Upper lobe of left lung (tissue), 6 donors: ENCODE measurements around the gene DCDC2B. TPM values are rescaled to one million over a fixed set of nuclear protein-coding genes. Genes with fewer than 3 reads are reported as not detected.

Experiments used
- ATAC-seq, 2 donors: fragments of 200-7000 bp; cut with Tn5 transposase; one replicate each; pipeline ENCODE4 v1.9.1; 2022; ENCODE audit warnings: mild to moderate bottlenecking in 2 of 2, moderate library complexity in 2 of 2; ENCODE audit not compliant: low FRiP score in 2 of 2
- DNase-seq, 2 donors: peaks; one replicate each; pipeline ENCODE4 v3.0.0-alpha.2; 2019 to 2020
- H3K27ac ChIP-seq, 4 donors: fragments of 200-600 bp; sonication (generic); one replicate each; pipeline ENCODE4 v1.5.1; 2016 to 2019
- H3K27me3 ChIP-seq, 4 donors: fragments of 200-600 bp; sonication (generic); one replicate each; pipeline ENCODE4 v1.5.1; 2017 to 2019
- H3K36me3 ChIP-seq, 4 donors: fragments of 200-600 bp; sonication (generic); one replicate each; pipeline ENCODE4 v1.5.1; 2016 to 2019
- H3K4me1 ChIP-seq, 4 donors: fragments of 200-600 bp; sonication (generic); one replicate each; pipeline ENCODE4 v1.5.1; 2018 to 2019
- H3K4me3 ChIP-seq, 4 donors: fragments of 200-600 bp; sonication (generic); one replicate each; pipeline ENCODE4 v1.5.1; 2017 to 2019; ENCODE audit warnings: mild to moderate bottlenecking in 2 of 4, moderate library complexity in 1 of 4
- H3K9me3 ChIP-seq, 4 donors: fragments of 200-600 bp; sonication (generic); one replicate each; pipeline ENCODE4 v1.5.1; 2018 to 2019
- CTCF ChIP-seq, 6 experiments: fragments of 450-650 bp in 4 of 6; fragments of 200-600 bp in 2 of 6; sonication (generic) in 2 of 6; IDR thresholded peaks; one replicate each; pipeline ENCODE4 v1.5.1; 2016 to 2019; ENCODE audit warnings: antibody characterized with exemption in 6 of 6
- EP300 ChIP-seq, 4 donors: sonication (generic); formaldehyde crosslinking; IDR thresholded peaks; one replicate each; pipeline ENCODE4 v1.5.1; 2017; ENCODE audit warnings: antibody characterized with exemption in 4 of 4, control low read depth in 2 of 4
- POLR2A ChIP-seq, 4 donors: fragments of 450-650 bp; IDR thresholded peaks; one replicate each; pipeline ENCODE4 v1.5.1; 2016 to 2017; ENCODE audit warnings: antibody characterized with exemption in 4 of 4, mild to moderate bottlenecking in 2 of 4
- POLR2AphosphoS5 ChIP-seq, 2 donors: sonication (generic); formaldehyde crosslinking; IDR thresholded peaks; one replicate each; pipeline ENCODE4 v1.5.1; 2017; ENCODE audit warnings: antibody characterized with exemption in 2 of 2
- WGBS, 2 donors: methylation state at CpG; one replicate each; pipeline ENCODE4 v1.1.5; 2017 to 2018; 5-methylcytosine and 5-hydroxymethylcytosine counted together
- total RNA-seq, 6 donors: library from RNA; depleted of rRNA in 4 of 6; stranded (reverse); fragments of >200 nt in 4 of 6; gene quantifications; one replicate each; pipeline versions ENCODE4 v1.1.0 to v1.2.1, GENCODE V29; 2016 to 2021
- donor health status: DM: no; HTN: no; CAD: no; lungs with moderate emphysema.
- donor health status: DM: no; HTN: yes; CAD: no; lungs with severe emphysema.

Gene DCDC2B
- total RNA-seq, 6 donors from 2014 or later = 0.11 to 11.4 (median 4.5) TPM

- ATAC-seq = no peak
- Histone ChIP-seq H3K36me3 (peaks cover 24 to 81% (median 59%) of the 10 kb centered on the region in 4 donors), H3K27me3 (no peaks in the 10 kb centered on the region), H3K4me1 (peaks cover 28 to 48% (median 37%) of the 10 kb centered on the region in 4 donors), H3K4me3 (no peak overlapping the region), H3K9me3 (no peaks in the 10 kb centered on the region), H3K27ac (no peak overlapping the region)
- TF ChIP-seq CTCF (IDR thresholded peaks at IDR 0.05) (no peak), POLR2A (IDR thresholded peaks at IDR 0.05) (no peak), EP300 (IDR thresholded peaks at IDR 0.05) (no peak), POLR2AphosphoS5 (IDR thresholded peaks at IDR 0.05) (no peak)
- DNase-seq = no peak
Observed at GRCh38 chr1:32184650-32185049, 24.2 kb upstream of the DCDC2B start.

GRCh38 chr1:32186077-32186476 is 22.8 kb upstream of the DCDC2B start:
- Histone ChIP-seq H3K27me3 (no peaks in the 10 kb centered on the region), H3K4me3 (no peak overlapping the region), H3K27ac (no peak overlapping the region), H3K4me1 (peaks cover 21 to 36% (median 30%) of the 10 kb centered on the region in 4 donors), H3K36me3 (peaks cover 39 to 95% (median 73%) of the 10 kb centered on the region in 4 donors), H3K9me3 (no peaks in the 10 kb centered on the region)
- no peak for TF ChIP-seq POLR2AphosphoS5 (IDR thresholded peaks at IDR 0.05)
- WGBS, 2 donors = 88 to 98% methylated on average over 2 of the region's 2 CpGs
- DNase-seq (no peak), ATAC-seq (no peak)

GRCh38 chr1:32186491-32186890 is 22.4 kb upstream of the DCDC2B start:
- no peak overlapping the region for H3K27ac ChIP-seq
- no peak for ATAC-seq
- no peak for DNase-seq
- H3K36me3 ChIP-seq = peaks cover 43 to 95% (median 76%) of the 10 kb centered on the region in 4 donors
- H3K4me3 ChIP-seq = no peak overlapping the region
- 90 to 91% methylated on average over 2 of the region's 2 CpGs for WGBS, 2 donors
- peaks cover 17 to 32% (median 26%) of the 10 kb centered on the region in 4 donors for H3K4me1 ChIP-seq
- H3K27me3 ChIP-seq = no peaks in the 10 kb centered on the region
- TF ChIP-seq POLR2A (IDR thresholded peaks at IDR 0.05) (no peak), POLR2AphosphoS5 (IDR thresholded peaks at IDR 0.05) (no peak), CTCF (IDR thresholded peaks at IDR 0.05) (no peak), EP300 (IDR thresholded peaks at IDR 0.05) (no peak)
- no peaks in the 10 kb centered on the region for H3K9me3 ChIP-seq

GRCh38 chr1:32187850-32188249 is 21.0 kb upstream of the DCDC2B start:
- no peak overlapping the region for H3K27ac ChIP-seq
- WGBS, 2 donors = 98 to 99% methylated on average over 9 of the region's 9 CpGs
- H3K9me3 ChIP-seq = no peaks in the 10 kb centered on the region
- ATAC-seq = no peak
- peaks cover 10 to 18% (median 15%) of the 10 kb centered on the region in 4 donors for H3K4me1 ChIP-seq
- H3K27me3 ChIP-seq = no peaks in the 10 kb centered on the region
- H3K4me3 ChIP-seq = no peak overlapping the region
- peaks cover 54 to 98% (median 81%) of the 10 kb centered on the region in 4 donors for H3K36me3 ChIP-seq
- TF ChIP-seq POLR2AphosphoS5 (IDR thresholded peaks at IDR 0.05) (no peak), EP300 (IDR thresholded peaks at IDR 0.05) (no peak), POLR2A (IDR thresholded peaks at IDR 0.05) (no peak), CTCF (IDR thresholded peaks at IDR 0.05) (no peak)
- no peak for DNase-seq

GRCh38 chr1:32192220-32192948 is 16.5 kb upstream of the DCDC2B start:
- 89% methylated on average over 8 of the region's 8 CpGs for WGBS, 2 donors
- H3K9me3 ChIP-seq = no peaks in the 10 kb centered on the region
- H3K36me3 ChIP-seq = peaks cover 75 to 100% (median 94%) of the 10 kb centered on the region in 4 donors
- no peak overlapping the region for H3K27ac ChIP-seq
- H3K27me3 ChIP-seq = no peaks in the 10 kb centered on the region
- peaks cover 0 to 9% (median 0%) of the 10 kb centered on the region in 4 donors for H3K4me1 ChIP-seq
- TF ChIP-seq POLR2A (IDR thresholded peaks at IDR 0.05) (no peak), EP300 (IDR thresholded peaks at IDR 0.05) (no peak), CTCF (IDR thresholded peaks at IDR 0.05) (no peak), POLR2AphosphoS5 (IDR thresholded peaks at IDR 0.05) (no peak)
- no peak overlapping the region for H3K4me3 ChIP-seq
- DNase-seq (no peak), ATAC-seq (no peak)
